Motor neuron (in vitro differentiated cells): Measurements from ENCODE around the gene RUFY1. TPM values are rescaled to one million over a fixed set of nuclear protein-coding genes. Genes with fewer than 3 reads are reported as not detected.

ENCODE experiments used
- ATAC-seq, 8 experiments: fragments of 200-7000 bp; cut with Tn5 transposase; replicated peaks in 6 of 8; 2 replicates each; pipeline ENCODE4 v1.8.0; 2021; ENCODE audit warnings: mild to moderate bottlenecking in 8 of 8, moderate library complexity in 8 of 8
- H3K27ac ChIP-seq, 2 donors: fragments of 250-450 bp; sonication (Bioruptor Pico); 2 replicates each; pipeline ENCODE4 v1.9.0; 2021; ENCODE audit warnings: antibody characterized with exemption in 2 of 2, mild to moderate bottlenecking in 2 of 2, moderate library complexity in 1 of 2
- H3K4me1 ChIP-seq, 2 donors: fragments of 250-450 bp; sonication (Bioruptor Pico); replicated peaks in 1 of 2; 2 replicates each; pipeline ENCODE4 v1.6.1; 2021; ENCODE audit warnings: antibody characterized with exemption in 2 of 2, mild to moderate bottlenecking in 2 of 2, moderate library complexity in 1 of 2
- H3K4me3 ChIP-seq, 5 donors: fragments of 250-450 bp; sonication (Bioruptor Pico); 2 replicates each; pipeline ENCODE4 v1.9.0; 2021; ENCODE audit warnings: antibody characterized with exemption in 5 of 5, mild to moderate bottlenecking in 5 of 5, moderate library complexity in 4 of 5
- WGBS, 10 experiments: fragments of 450-650 bp; shearing (Covaris generic); methylation state at CpG; one replicate each; pipeline ENCODE4 v1.0.0; 2022; 5-methylcytosine and 5-hydroxymethylcytosine counted together
- in situ Hi-C, 9 experiments: fragments of 400-800 bp; cut with MboI; loops; one replicate each; pipeline ENCODE4 v1.15.0; 2021; ENCODE audit warnings: low sequenced_read_pairs in 9 of 9, low pct_unique_long_range_greater_than_20kb in 2 of 9; ENCODE audit not compliant: unreplicated experiment in 9 of 9
- total RNA-seq, 8 experiments: library from RNA; unstranded; fragments of 300-600 nt; gene quantifications; 2 replicates each; pipeline versions ENCODE4 v1.2.3 to v1.2.4, GENCODE V29; 2022

RUFY1 gene
- total RNA-seq, 8 experiments from 2014 or later = 19.2 to 59.7 (median 30.5) TPM

DNA sequence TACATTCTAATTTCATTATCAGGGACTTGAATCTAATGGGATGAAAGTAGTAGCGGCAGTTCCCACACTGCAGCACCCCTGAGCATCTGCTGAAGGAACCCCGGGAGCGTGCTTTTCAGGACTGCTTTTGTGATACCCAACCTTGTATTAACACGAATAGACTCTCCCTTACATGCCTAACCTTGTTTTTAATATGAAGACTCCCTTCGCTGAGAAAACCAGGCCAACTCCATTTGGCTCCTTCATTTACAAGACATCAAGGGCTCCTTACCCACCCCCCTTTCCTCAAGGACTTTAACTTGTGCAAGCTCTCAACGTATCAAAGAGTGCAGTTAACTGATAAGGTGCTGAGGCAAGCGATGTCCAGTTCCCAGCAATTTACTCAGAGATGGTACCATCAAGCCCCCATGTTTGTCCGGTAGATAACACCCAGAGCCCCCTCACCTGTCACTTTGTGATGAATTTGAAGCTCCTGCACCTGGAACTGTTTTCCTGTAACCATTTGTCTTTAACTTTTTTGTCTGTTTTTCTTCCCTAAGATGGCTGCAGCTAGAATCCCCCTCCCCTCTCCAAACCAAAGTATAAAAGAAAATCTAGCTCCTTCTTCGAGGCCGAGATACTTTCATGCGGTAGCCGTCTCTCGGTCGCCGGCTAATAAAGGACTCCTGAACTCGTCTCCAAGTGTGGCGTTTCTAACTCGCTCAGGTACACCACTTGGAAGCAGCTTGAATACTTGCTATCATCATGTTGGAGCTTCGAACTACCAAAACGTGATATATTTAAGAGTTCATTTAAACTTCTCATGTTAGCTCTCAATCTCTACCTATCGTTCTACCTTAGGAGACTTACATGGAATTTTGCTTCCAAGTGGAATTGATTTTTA, 62.5 kb downstream of the RUFY1 start:
- peak in 2 of 8 experiments; percentile 6 to 9 for ATAC-seq
- Histone ChIP-seq H3K4me3 (no peak overlapping the region), H3K4me1 (peaks cover 0 to under 1% of the 10 kb centered on the region in 2 donors), H3K27ac (no peak overlapping the region)
- 44 to 96% (median 87%) methylated on average over 3 to 18 of the region's 21 CpGs for WGBS, 10 experiments
- in situ Hi-C loops = no loop called here

DNA sequence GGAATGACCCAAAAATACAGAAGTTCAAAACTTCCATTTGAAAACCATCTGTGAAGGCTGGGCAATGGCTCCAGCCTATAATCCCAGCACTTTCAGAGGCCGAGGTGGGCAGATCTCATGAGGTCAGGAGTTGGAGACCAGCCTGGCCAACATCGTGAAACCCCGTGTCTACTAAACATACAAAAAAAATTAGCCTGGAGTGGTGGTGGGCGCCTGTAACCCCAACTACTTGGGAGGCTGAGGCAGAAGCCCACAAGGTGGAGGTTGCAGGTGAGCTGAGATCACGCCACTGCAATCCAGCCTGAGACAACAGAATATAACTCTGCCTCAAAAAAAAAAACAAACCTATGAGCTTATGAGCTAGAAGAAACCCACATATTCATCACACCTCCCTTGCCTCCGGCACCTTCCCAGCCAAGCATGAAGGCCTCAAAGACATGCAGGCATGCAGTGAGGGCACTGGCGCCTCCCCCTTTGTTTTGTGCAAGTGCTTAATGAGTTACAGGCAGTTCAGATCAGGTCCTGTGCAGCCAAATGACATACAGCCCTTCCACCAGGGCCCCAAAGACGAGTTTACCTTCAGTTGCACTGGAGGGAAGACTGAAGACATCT, 63.2 kb downstream of the RUFY1 start:
- 59 to 100% (median 83%) methylated on average over 1 to 7 of the region's 8 CpGs; no CpG with 5 or more reads in 2 of the 10 experiments for WGBS, 10 experiments
- Histone ChIP-seq H3K27ac (no peak overlapping the region), H3K4me3 (no peak overlapping the region), H3K4me1 (peaks cover 2 to 5% of the 10 kb centered on the region in 2 donors)
- peak; percentile 4 to 40 (median 30) for ATAC-seq
- in situ Hi-C loops = no loop called here

DNA sequence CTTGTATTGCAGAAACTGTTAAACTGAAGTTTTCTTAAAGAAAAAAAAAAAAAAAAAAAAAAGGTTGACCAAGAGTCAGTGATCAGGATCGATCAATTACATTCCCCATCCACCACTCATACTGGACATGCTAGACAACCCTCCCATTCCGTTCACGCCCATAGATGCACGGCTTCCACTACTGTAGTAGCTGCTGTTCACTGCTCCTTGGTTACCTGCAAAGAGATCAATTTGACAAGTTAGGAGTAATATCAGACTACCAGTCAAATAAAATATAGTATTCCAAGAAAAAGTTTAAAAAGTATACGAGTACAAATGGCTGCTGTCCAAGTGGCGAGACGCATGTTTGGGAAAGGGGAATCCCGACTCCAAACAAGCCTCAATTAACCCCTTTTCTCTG, 64.4 kb downstream of the RUFY1 start:
- H3K4me3 ChIP-seq = no peak overlapping the region
- peaks cover 9 to 13% of the 10 kb centered on the region in 2 donors for H3K4me1 ChIP-seq
- no peak for ATAC-seq
- 54 to 96% (median 92%) methylated on average over 1 to 8 of the region's 8 CpGs; no CpG with 5 or more reads in 1 of the 10 experiments for WGBS, 10 experiments
- in situ Hi-C loops = no loop called here
- no peak overlapping the region for H3K27ac ChIP-seq

DNA sequence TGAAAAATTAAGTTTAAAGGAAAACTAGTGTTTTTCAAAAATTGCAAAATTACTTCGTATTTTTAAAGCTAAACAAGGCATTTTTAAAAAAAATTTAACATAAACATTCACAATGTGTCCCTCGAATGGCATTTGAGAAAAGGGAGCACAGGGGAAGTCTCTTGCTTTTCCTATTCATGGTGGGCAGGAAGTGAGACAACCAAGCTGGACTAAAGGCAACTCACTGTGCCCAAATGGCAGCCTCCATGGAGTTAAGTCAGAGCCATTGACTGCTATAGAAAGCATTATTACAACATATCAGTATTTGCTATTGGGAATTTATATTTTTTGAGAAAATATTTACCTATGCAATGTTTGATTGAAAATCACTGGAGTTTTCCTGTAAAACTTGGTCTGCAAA, 64.8 kb downstream of the RUFY1 start:
- ATAC-seq = no peak
- Histone ChIP-seq H3K27ac (no peak overlapping the region), H3K4me1 (peaks cover 11 to 18% of the 10 kb centered on the region in 2 donors), H3K4me3 (no peak overlapping the region)
- in situ Hi-C loops = no loop called here
- WGBS, 10 experiments = 0 to 100% (median 94%) methylated on average over 1 to 2 of the region's 2 CpGs

DNA sequence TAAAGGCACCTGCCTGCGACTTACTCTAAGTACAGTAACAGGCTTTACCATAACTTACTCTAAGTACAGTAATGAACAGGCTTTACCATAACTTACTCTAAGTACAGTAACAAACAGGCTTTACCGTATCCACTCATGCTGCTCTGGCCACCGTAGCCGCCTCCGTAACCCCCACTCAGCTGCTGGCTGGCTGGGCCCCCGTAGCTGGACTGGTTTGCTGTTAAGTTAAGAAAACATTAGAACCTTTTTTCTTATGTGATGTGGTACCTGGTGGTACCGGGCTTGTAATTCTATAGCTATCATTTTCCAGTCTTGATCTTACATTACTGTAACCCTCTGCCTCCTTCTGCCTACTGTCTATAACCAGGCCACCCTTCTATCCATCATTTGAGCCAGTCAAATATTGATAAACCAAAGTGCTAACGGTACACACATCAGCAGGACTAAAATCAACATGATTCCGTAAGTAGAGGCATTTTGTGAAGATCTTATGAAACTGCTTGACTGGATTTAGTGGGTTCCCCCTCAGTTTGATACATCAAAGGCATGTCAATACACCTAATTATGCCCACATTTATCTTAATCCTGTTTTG, 65.7 kb downstream of the RUFY1 start:
- H3K4me3 ChIP-seq = no peak overlapping the region
- no peak overlapping the region for H3K27ac ChIP-seq
- H3K4me1 ChIP-seq = peaks cover 20 to 27% of the 10 kb centered on the region in 2 donors
- in situ Hi-C loops = no loop called here
- WGBS, 10 experiments = 72 to 100% (median 95%) methylated on average over 1 to 9 of the region's 9 CpGs; no CpG with 5 or more reads in 1 of the 10 experiments
- no peak for ATAC-seq

DNA sequence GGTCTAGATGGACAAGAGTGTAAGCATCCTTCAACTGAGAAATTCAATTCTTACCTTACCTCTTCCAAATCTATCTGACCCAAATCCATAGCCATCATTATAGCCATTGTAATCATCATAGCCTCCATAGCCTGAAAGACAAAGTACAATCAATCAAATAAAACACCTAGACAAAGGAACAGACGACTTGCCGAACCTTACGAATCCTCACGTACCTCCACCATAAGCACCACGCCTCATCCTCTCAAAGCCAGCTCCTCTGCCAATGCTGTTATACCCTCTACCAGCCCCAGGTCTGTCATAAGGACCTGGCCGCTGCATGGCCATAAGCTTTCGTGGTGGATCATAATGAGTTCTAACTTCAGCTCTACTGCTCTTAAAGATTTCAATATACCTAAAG, 67.6 kb downstream of the RUFY1 start:
- no peak for ATAC-seq
- peaks cover 24 to 31% of the 10 kb centered on the region in 2 donors for H3K4me1 ChIP-seq
- whole genome bisulfite sequencing, 10 experiments = 57 to 100% (median 91%) methylated on average over 1 to 7 of the region's 7 CpGs
- in situ Hi-C loops = no loop called here
- no peak overlapping the region for H3K27ac ChIP-seq
- no peak overlapping the region for H3K4me3 ChIP-seq

DNA sequence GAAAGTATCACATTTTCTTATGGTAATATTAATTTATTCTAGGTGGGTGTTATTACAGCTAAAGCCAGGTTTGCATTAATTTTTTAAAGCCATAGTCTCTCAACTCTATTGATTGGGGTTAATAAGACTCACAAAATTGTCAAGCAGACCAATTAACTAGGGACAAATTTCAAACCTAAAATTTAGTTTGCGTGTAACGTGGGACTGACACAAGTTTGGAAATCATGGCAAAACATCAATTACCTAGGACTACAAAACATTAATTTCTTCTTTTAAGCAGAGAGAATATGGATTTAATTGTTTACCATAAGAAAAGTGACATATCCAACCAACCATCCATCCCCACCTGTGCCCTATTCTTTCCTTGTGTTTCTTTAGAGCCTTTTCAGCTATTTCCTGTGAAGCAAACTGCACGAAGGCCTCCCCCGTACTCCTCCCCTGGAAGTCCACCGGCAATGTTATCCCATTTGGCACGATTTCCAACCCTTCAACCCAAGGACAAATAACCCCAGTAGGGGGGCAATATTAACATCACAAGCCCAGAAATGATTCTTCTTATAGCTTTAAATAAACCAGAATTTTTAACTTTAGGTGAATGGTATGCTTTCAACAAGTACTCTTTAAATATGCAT, 68.7 kb downstream of the RUFY1 start:
- Histone ChIP-seq H3K4me3 (peak overlapping the region in 2 of 5 donors; percentile 8 to 93), H3K27ac (no peak overlapping the region), H3K4me1 (peaks cover 24 to 31% of the 10 kb centered on the region in 2 donors)
- no peak for ATAC-seq
- in situ Hi-C loops = no loop called here
- 11 to 100% (median 48%) methylated on average over 2 to 6 of the region's 6 CpGs; no CpG with 5 or more reads in 1 of the 10 experiments for WGBS, 10 experiments

DNA sequence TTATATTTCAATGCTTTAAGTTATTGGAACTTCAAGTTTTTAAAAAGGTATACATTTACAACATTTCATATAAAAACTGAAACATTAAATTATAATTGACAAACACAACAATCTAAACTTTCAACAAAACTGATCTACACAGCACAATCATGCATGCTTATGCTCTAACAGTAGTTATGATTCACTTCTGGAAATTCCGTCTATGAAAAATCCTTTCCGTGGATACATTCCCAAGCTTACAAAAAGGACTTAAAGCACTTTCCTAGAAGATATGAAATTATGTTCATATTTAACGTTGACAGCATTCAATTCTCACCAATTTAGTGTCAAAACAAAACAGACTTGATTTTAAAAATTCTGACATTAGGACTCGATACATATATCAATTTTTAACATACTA, 69.4 kb downstream of the RUFY1 start:
- in situ Hi-C loops = no loop called here
- ATAC-seq = no peak
- no peak overlapping the region for H3K27ac ChIP-seq
- peaks cover 31 to 39% of the 10 kb centered on the region in 2 donors for H3K4me1 ChIP-seq
- WGBS, 10 experiments = 0 to 97% (median 40%) methylated on average over 1 to 4 of the region's 4 CpGs
- peak overlapping the region in 4 of 5 donors; percentile 87 to 93 (median 90) for H3K4me3 ChIP-seq

DNA sequence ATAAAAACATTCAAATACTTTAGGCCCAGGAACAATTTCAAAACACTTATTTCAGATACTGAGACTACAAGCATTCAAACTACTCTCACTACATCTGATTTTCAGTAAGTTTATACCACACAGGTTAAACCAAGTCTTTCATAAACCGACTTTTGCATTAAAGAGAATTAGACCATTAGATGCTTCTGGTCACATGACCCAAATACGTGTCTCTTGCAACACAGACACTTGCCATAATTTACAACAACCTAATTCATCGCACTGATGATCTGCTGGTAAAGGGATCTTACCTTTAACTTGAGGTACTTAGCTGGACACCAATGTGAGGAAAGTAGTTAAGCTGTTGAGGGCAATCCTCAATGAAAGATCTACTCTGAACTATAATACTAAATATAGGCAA, 69.9 kb downstream of the RUFY1 start:
- WGBS, 10 experiments = 0 to 50% (median 4%) methylated on average over 1 to 3 of the region's 3 CpGs; no CpG with 5 or more reads in 1 of the 10 experiments
- in situ Hi-C loops = no loop called here
- Histone ChIP-seq H3K4me3 (peak overlapping the region; percentile 78 to 93 (median 90)), H3K4me1 (peaks cover 34 to 42% of the 10 kb centered on the region in 2 donors), H3K27ac (no peak overlapping the region)
- no peak for ATAC-seq

DNA sequence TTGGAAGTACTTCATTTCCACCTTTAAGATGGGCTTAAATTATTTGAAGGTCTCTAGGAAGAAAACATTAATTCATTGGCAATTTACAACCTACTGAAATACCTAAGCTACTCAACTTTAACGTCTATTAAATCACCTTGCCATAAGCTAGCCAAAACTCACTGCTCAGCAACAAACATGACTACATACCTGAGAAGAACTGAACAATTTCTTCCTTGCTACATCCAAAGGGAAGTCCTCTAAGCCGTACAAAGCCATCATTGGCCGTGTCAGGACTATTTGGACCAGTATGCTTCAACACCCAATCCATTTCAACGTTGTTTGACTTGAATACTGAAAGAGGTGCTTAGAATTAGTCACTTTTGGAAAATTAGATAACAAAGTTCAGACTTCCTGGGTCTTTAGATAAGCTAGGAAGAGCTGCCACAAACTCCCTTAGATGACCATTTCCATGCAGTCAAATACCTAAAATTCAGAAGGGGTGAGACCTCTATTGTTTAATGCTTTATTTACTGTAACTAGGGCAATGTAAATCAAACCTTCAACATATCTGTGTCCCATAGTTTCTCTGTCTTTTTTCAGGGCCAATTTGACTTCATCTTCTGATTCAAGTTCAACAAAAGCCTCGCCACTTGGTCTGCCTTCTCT, 70.5 kb downstream of the RUFY1 start:
- H3K4me1 ChIP-seq = peaks cover 34 to 42% of the 10 kb centered on the region in 2 donors
- no peak overlapping the region for H3K27ac ChIP-seq
- in situ Hi-C loops = no loop called here
- no peak for ATAC-seq
- 3 to 75% (median 17%) methylated on average over 1 to 5 of the region's 5 CpGs; no CpG with 5 or more reads in 1 of the 10 experiments for WGBS, 10 experiments
- peak overlapping the region; percentile 78 to 93 (median 90) for H3K4me3 ChIP-seq

DNA sequence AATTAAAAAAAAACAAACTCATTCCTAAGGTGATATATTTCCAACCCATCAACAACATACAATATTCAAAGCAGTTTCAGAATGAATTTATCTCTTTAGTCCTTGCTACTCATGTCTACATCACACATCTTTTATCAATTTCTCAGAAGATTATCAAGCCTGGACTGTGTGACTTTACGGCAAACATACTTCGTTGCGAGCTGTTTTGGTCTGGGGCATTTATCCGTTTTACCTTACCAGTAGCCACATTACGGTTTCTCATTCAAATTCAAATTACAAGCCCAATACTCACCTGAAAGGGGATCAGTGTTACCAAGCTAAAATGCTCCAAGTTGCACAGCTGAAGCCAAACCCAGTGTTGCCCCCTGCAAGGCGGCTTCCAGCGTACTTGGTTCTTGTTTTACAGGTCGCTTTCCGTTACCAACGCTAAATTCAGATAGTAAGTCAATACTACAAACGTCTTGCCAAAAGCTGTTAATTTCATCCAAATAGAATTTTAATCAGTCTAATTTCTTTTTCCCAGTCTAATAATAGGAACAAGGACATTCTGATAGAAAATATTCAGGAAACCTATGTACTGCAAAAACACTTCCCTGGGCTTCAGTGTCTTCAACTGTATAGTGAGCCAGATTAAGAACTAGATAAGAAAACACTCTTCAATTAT, 71.3 kb downstream of the RUFY1 start:
- 0 to 32% (median 13%) methylated on average over 2 to 11 of the region's 11 CpGs for WGBS, 10 experiments
- Histone ChIP-seq H3K4me3 (peak overlapping the region; percentile 78 to 93 (median 90)), H3K27ac (no peak overlapping the region), H3K4me1 (peaks cover 34 to 42% of the 10 kb centered on the region in 2 donors)
- no peak for ATAC-seq
- in situ Hi-C loops = no loop called here
